Fibroblast of mammary gland (primary cell): ENCODE measurements around the gene PEX11B.

Experiments used
- DNase-seq: peaks from one replicate; pipeline ENCODE4 v3.0.0-alpha.2; 2010; ENCODE audit warnings: low read depth
- H3K4me3 ChIP-seq: 2 replicates; pipeline ENCODE4 v1.5.1; 2011; ENCODE audit warnings: low read depth, mild to moderate bottlenecking, low read length, moderate library complexity; ENCODE audit not compliant: control insufficient read depth
- TF ChIP-seq, protein P1 (sequence below): conservative IDR thresholded peaks from 2 replicates; pipeline ENCODE4 v1.5.1; 2011; ENCODE audit warnings: low read depth, low read length, inconsistent platforms; ENCODE audit not compliant: control insufficient read depth, insufficient read depth

The PEX11B gene

DNA sequence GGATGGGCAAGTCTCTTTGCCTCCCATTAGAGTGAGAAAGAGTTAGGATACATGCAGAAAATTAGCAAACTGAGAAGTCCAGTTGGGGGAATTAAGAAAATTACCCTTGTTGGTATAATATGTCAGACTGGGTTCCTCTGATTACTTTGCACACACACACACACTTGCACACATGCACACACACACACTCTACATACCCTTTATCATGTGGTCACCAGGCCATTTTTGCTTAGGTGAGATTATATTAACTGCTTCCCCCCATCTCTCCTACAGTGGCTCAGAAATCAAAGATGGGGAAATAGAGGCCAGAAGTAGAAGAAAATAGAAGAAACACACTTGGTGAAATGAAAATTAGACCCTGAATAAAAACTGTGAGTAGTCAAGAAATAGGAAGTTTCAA lies 40.2 kb upstream of the PEX11B start:
- no peak for DNase-seq
- TF ChIP-seq, protein P1, sequence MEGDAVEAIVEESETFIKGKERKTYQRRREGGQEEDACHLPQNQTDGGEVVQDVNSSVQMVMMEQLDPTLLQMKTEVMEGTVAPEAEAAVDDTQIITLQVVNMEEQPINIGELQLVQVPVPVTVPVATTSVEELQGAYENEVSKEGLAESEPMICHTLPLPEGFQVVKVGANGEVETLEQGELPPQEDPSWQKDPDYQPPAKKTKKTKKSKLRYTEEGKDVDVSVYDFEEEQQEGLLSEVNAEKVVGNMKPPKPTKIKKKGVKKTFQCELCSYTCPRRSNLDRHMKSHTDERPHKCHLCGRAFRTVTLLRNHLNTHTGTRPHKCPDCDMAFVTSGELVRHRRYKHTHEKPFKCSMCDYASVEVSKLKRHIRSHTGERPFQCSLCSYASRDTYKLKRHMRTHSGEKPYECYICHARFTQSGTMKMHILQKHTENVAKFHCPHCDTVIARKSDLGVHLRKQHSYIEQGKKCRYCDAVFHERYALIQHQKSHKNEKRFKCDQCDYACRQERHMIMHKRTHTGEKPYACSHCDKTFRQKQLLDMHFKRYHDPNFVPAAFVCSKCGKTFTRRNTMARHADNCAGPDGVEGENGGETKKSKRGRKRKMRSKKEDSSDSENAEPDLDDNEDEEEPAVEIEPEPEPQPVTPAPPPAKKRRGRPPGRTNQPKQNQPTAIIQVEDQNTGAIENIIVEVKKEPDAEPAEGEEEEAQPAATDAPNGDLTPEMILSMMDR, result no peak
- no peak overlapping the region for H3K4me3 ChIP-seq

DNA sequence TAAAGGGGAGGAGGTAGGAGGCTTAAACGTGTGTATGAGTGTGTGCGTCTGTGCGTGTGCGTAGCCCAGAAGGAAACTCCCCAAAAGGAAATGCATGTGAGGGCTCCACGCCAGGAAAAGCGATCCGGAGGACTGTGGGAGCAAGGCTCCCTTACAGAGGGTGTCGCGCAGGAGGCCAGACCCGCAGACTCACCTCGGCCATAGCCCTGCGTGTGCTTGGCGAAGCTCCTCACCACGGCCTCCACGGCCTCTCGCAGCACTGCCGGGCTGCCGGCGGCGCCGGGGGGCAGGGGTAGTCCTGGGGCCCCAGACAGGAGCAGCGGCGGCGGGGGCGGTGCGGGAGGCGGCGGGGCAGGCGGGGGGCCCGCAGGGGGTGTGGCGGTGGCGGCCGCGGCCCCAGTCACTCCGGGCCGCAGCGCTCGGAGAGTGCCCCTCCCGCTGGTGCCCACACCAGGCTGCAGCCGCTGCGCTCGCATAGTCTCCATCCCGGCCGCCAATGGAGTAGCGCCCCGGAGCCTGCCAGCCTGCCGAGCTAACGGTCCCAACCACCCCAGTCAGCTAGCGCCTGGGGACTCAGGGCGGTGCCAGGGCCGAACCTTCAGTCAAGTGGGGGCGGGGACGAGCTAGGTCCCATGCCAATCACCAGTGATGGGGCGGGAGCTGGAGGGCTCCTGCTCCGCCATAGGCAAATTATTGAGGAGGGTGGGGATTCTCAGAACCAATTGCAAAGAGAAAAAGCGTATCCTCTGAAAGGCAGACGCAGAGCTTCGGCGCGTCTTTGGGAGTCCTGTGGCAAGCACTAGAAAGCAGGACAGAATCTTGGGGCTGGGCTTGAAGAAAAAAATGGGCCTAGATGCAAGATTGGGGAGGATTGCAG lies 39.2 kb upstream of the PEX11B start, which contains the start of gene LIX1L:
TSS of gene LIX1L (minus strand) at position 575 of the 877 bp plus-strand sequence. CDS start at position 485, 90 bp downstream.
- TF ChIP-seq, protein P1, result no peak
- DNase-seq, result peak; percentile 98
- peak within 1 kb of the TSS; percentile 87 for H3K4me3 ChIP-seq

DNA sequence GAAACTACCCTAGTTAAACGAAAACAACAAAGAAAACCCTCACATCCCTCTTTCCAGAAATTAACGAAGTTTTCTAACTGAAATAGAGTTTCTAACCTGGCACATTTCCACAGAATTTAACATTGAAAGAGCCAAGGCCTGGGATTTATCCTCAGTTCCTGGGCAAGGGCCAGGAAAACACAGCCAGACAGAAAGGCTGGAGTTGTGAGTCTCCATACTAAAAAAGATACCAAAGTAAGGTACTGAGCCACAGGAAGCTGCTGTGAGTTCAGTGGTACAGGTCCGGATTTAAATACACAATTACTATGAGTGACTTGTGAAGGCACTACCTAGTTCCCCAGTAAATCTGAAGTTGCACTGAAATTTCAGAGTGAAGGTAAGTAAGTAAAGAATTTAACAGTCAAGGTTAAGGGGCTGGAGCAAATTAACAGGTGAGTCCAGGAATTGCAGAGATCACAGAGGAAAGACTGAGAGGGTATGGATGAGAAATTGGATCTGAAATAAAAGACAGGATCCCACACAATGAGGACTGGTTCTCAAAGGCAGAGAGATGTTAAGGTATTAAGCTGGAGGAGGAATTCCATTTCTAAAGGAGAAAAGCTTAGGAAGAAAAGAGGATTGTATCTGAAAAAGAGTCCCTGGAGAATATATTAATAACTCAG lies 38.4 kb upstream of the PEX11B start:
- TF ChIP-seq, protein P1, result no peak
- peak; percentile 67 for DNase-seq
- peak overlapping the region; percentile 87 for H3K4me3 ChIP-seq

DNA sequence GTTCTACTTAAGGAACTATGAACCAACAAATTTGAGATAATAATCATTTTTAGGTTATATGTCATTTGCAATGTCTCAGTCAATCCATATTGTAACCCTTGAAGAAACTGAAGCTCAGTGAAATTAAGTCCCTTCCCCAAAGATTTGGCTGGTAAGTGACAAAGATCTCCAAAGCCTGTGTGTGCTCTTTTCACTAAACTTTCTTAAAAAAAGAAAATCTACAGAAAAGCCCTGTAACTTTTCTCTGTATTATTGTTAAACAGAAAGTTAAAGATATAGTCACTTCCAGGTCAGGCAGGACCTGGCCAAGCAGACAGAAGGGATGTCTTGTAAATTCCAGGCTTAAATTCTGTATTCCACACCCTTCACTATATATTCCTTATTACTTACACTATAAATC lies 37.8 kb upstream of the PEX11B start:
- H3K4me3 ChIP-seq, result peak overlapping the region; percentile 87
- TF ChIP-seq, protein P1, result no peak
- DNase-seq, result no peak

DNA sequence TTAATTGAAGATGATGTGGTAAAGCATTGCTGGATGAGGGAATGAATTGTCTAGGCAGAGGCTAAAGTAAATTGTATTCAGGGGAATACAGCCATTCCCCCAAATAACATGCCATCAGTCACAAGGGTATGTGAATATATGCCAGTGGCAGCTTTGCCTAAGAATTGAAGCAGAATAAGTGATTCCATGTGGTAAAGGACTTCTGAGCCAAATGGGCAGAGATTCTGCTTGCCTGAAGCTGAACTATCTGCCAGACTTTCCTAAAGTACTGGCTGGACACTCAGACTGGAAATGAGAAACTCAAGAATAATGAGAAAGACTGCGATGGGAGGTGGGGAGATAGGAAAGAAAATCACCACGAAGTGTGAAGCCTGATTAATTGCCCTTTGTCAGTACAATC lies 36.9 kb upstream of the PEX11B start:
- peak overlapping the region; percentile 87 for H3K4me3 ChIP-seq
- DNase-seq, result peak; percentile 69
- TF ChIP-seq, protein P1, result no peak

DNA sequence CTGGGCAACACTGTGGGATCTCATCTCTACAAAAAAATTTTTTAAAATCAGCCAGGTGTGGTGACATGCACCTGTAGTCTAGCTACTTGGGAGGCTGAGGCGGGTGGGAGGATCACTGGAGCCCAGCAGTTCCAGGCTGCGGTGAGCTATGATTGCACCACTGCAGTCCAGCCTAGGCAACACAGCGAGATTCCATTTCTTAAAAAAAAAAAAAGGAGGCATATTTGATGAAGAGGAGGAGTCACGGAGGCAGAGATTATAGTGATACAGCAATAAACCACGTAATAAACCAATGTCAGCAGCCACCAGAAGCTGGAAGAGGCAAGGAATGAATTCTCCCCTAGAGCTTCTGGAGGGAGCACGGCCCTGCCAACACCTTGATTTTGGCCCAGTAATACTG lies 35.3 kb upstream of the PEX11B start:
- no peak overlapping the region for H3K4me3 ChIP-seq
- TF ChIP-seq, protein P1, result no peak
- DNase-seq, result peak; percentile 69
